Measurements from ENCODE around the gene CFD.

DNA sequence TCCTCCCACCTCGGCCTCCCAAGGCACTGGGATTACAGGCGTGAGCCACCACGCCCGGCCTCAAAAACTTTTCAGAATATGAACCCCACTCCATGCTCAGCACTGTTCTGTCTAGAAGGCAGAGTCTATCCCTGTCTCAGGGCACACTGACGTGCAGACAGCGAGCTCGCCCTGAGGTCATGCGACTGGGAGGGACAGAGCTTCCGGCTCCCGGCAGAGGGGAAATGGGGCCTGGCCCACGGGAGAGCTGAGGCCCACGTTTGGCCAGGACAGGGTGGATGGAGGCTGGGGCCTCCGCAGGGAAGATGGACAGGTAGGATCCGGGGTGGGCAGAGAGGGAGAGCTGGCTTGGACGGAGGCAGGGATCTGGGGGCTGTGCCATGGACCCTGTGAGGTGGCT is 34.6 kb upstream of the CFD start:
- TF ChIP-seq ZNF202 (tag by site-specific recombination; IDR thresholded peaks at IDR 0.05; ENCODE audit: borderline replicate concordance) = no peak
- TF ChIP-seq ZNF677 (tag by site-specific recombination; IDR thresholded peaks at IDR 0.05) = no peak
- no peak for TF ChIP-seq CTCF (tag by site-specific recombination; IDR thresholded peaks at IDR 0.05)
- no peak for TF ChIP-seq GLI4 (tag by site-specific recombination; IDR thresholded peaks at IDR 0.05)
- no peak for TF ChIP-seq IKZF3 (tag by site-specific recombination; IDR thresholded peaks at IDR 0.05)
- TF ChIP-seq ZNF18 (tag by site-specific recombination; IDR thresholded peaks at IDR 0.05) = no peak
- TF ChIP-seq KLF16 (tag by site-specific recombination; IDR thresholded peaks at IDR 0.05) = no peak
- no peak for TF ChIP-seq SP3 (tag by site-specific recombination; IDR thresholded peaks at IDR 0.05)
- TF ChIP-seq, protein P1, sequence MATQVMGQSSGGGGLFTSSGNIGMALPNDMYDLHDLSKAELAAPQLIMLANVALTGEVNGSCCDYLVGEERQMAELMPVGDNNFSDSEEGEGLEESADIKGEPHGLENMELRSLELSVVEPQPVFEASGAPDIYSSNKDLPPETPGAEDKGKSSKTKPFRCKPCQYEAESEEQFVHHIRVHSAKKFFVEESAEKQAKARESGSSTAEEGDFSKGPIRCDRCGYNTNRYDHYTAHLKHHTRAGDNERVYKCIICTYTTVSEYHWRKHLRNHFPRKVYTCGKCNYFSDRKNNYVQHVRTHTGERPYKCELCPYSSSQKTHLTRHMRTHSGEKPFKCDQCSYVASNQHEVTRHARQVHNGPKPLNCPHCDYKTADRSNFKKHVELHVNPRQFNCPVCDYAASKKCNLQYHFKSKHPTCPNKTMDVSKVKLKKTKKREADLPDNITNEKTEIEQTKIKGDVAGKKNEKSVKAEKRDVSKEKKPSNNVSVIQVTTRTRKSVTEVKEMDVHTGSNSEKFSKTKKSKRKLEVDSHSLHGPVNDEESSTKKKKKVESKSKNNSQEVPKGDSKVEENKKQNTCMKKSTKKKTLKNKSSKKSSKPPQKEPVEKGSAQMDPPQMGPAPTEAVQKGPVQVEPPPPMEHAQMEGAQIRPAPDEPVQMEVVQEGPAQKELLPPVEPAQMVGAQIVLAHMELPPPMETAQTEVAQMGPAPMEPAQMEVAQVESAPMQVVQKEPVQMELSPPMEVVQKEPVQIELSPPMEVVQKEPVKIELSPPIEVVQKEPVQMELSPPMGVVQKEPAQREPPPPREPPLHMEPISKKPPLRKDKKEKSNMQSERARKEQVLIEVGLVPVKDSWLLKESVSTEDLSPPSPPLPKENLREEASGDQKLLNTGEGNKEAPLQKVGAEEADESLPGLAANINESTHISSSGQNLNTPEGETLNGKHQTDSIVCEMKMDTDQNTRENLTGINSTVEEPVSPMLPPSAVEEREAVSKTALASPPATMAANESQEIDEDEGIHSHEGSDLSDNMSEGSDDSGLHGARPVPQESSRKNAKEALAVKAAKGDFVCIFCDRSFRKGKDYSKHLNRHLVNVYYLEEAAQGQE (tag by site-specific recombination; IDR thresholded peaks at IDR 0.05) = no peak
- TF ChIP-seq HOXA7 (CRISPR knock-in tag; IDR thresholded peaks at IDR 0.05; ENCODE audit: borderline replicate concordance) = no peak
